ENCODE results near the gene AGBL3. TPM values are rescaled to one million over a fixed set of nuclear protein-coding genes. Genes with fewer than 3 reads are reported as not detected.

Gene AGBL3
- total RNA-seq, 1 donor from 2014 or later: 1.5 TPM

DNA sequence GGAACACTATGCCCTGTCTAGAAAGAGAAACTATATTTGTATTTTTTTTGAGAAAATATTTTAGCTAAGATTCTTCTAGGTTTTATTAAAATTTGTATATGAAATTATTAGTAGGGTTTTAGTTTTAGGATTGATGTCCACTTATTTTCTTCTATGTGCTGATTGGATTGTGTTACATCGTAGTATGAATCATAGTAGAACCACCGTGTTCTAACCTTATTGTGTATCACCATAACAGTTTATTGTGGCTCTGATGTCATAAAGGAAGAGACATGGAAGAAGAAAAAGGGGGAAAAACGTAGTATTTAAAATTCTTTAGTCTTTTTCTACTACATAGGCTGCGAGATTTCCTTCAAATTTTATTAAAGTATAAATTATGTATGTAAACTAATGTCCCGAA is 1.9 kb downstream of the AGBL3 start:
- DNase-seq (ENCODE audit: low spot score): no peak
- no peaks in the 10 kb centered on the region for H3K9me3 Mint-ChIP-seq
- no peaks in the 10 kb centered on the region for H3K27me3 Mint-ChIP-seq (ENCODE audit: insufficient read depth)
- H3K36me3 Mint-ChIP-seq (ENCODE audit: low read depth): peaks cover 12% of the 10 kb centered on the region
- peaks cover 61% of the 10 kb centered on the region for H3K4me1 Mint-ChIP-seq (ENCODE audit: low read depth)
- no peak overlapping the region for H3K27ac Mint-ChIP-seq
- no peak overlapping the region for H3K4me3 Mint-ChIP-seq
- intact Hi-C loops (cut with micrococcal nuclease): loop anchor here (5.0 kb wide), 1 partner anchor 524 kb away; the partner anchor contains the start of gene CNOT4

DNA sequence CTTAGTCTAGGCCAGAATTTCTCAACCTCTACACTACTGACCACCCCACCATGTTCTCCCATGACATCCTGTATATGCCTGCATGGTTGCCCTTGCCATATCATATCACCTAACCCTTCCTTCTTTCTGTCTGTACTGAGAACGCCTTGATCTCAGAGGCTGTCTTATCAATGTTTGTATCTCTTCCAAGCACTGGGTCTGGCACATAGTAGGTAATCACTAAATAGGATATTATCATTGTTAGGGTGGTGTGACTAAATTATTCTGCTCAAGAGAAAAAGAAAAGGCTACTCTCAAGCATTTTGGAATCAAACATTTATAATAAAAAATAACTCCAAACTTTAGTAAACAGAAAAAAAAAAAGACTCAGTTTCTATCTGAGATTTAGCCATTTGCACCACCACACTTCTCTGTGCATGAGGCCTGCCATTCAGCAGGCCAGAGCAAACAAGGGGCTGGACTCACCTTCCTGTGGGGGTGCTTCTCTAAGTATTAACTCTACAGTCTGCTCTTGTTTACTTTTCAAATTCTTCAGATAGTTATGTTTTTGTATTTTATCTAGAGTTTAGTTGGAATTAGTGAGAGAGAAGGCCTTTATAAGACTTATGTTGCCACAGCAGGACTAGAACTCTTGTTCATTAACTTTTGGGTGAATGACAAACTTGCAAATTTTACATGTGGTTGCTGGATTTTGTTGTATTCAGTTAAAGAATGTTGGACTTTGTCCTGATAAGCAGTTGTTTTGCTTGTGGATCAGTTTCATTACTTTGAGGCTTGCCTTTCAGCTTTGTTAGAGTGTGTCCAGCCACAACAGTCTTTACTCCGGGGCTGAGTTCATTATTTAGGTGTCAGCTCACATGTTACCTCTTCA is 5.4 kb downstream of the AGBL3 start:
- no peak overlapping the region for H3K27ac Mint-ChIP-seq
- no peak overlapping the region for H3K4me3 Mint-ChIP-seq
- DNase-seq (ENCODE audit: low spot score): no peak
- peaks cover 31% of the 10 kb centered on the region for H3K36me3 Mint-ChIP-seq (ENCODE audit: low read depth)
- H3K9me3 Mint-ChIP-seq: no peaks in the 10 kb centered on the region
- H3K4me1 Mint-ChIP-seq (ENCODE audit: low read depth): peaks cover 54% of the 10 kb centered on the region
- intact Hi-C loops (cut with micrococcal nuclease): no loop called here
- H3K27me3 Mint-ChIP-seq (ENCODE audit: insufficient read depth): no peaks in the 10 kb centered on the region

- intact Hi-C loops (cut with micrococcal nuclease): no loop called here
- no peaks in the 10 kb centered on the region for H3K27me3 Mint-ChIP-seq (ENCODE audit: insufficient read depth)
- H3K9me3 Mint-ChIP-seq: no peaks in the 10 kb centered on the region
- no peak overlapping the region for H3K4me3 Mint-ChIP-seq
- peaks cover 30% of the 10 kb centered on the region for H3K36me3 Mint-ChIP-seq (ENCODE audit: low read depth)
- no peak overlapping the region for H3K27ac Mint-ChIP-seq
- DNase-seq (ENCODE audit: low spot score): no peak
- peaks cover 47% of the 10 kb centered on the region for H3K4me1 Mint-ChIP-seq (ENCODE audit: low read depth)
These were observed 6.4 kb downstream of the AGBL3 start for GRCh38 chr7:134992626-134993179.

DNA sequence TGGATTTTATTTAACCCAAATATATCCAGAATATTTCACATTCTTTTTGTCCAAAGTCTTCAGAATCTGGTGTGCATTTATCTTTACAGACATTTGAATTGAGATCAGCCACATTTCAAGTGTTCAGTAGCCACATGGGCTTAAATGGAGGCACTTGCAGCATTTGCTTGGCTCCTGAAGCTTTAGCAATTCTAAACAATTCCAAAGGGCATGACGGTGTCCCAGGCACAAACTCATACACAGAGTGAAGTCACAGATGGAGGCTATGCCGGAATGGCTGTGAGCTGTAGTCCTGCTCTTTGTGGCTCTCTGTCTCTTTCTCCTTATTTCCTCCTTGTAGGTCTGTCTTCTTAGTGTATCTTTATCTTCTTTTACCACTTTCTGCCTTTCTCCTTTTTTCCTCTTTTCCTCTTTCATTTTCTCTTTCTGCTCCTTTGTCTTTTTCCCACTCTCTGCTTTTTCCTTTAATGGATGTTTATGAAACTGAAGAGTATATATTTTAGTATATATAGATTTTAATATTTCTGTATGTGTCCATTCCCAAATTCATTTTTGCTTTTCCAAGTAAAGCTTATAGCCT is 7.7 kb downstream of the AGBL3 start:
- Mint-ChIP-seq H3K4me1 (ENCODE audit: low read depth) (peaks cover 41% of the 10 kb centered on the region), H3K4me3 (no peak overlapping the region), H3K9me3 (no peaks in the 10 kb centered on the region), H3K36me3 (ENCODE audit: low read depth) (peaks cover 28% of the 10 kb centered on the region), H3K27ac (peak overlapping the region; percentile 30), H3K27me3 (ENCODE audit: insufficient read depth) (no peaks in the 10 kb centered on the region)
- DNase-seq (ENCODE audit: low spot score): no peak
- intact Hi-C loops (cut with micrococcal nuclease): no loop called here

- DNase-seq (ENCODE audit: low spot score): no peak
- peaks cover 33% of the 10 kb centered on the region for H3K4me1 Mint-ChIP-seq (ENCODE audit: low read depth)
- intact Hi-C loops (cut with micrococcal nuclease): no loop called here
These were observed 9.2 kb downstream of the AGBL3 start for GRCh38 chr7:134995239-134996096.

DNA sequence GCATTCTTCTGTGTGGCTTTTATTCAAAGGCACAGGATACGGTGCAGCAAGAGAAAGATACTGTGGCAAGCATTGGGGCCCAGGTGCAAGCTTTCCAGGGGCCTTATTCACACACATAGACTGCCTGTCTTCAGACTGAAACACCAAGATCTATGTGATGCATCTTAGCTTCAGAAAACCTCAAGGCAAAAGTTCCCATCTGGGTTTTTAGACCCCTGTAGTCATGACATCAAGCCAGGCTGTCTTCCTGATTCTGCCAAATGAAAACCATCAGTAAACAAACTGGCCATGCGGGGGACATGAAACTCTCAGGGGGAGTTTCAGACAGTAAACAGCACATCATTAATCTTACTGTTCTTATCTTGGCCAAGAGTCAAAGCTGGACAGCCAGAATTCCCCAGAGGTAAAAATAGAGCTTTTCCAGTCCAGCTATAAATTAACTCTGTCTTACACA is 9.8 kb downstream of the AGBL3 start:
- Mint-ChIP-seq H3K27me3 (ENCODE audit: insufficient read depth) (no peaks in the 10 kb centered on the region), H3K4me3 (no peak overlapping the region), H3K27ac (no peak overlapping the region), H3K9me3 (no peaks in the 10 kb centered on the region), H3K36me3 (ENCODE audit: low read depth) (peaks cover 28% of the 10 kb centered on the region), H3K4me1 (ENCODE audit: low read depth) (peaks cover 27% of the 10 kb centered on the region)
- DNase-seq (ENCODE audit: low spot score): no peak
- intact Hi-C loops (cut with micrococcal nuclease): no loop called here

More at GRCh38 chr7:134995239-134996096, 9.2 kb downstream of the AGBL3 start:
- Mint-ChIP-seq H3K36me3 (ENCODE audit: low read depth) (peaks cover 28% of the 10 kb centered on the region), H3K4me3 (no peak overlapping the region), H3K27me3 (ENCODE audit: insufficient read depth) (no peaks in the 10 kb centered on the region), H3K27ac (peak overlapping the region; percentile 66), H3K9me3 (no peaks in the 10 kb centered on the region)

GRCh38 chr7:134997214-134997885 is 11.0 kb downstream of the AGBL3 start:
- DNase-seq (ENCODE audit: low spot score): no peak
- no peak overlapping the region for H3K4me3 Mint-ChIP-seq
- intact Hi-C loops (cut with micrococcal nuclease): no loop called here
- H3K4me1 Mint-ChIP-seq (ENCODE audit: low read depth): peaks cover 16% of the 10 kb centered on the region
- H3K27me3 Mint-ChIP-seq (ENCODE audit: insufficient read depth): no peaks in the 10 kb centered on the region
- H3K9me3 Mint-ChIP-seq: no peaks in the 10 kb centered on the region
- H3K36me3 Mint-ChIP-seq (ENCODE audit: low read depth): peaks cover 22% of the 10 kb centered on the region
- no peak overlapping the region for H3K27ac Mint-ChIP-seq

DNA sequence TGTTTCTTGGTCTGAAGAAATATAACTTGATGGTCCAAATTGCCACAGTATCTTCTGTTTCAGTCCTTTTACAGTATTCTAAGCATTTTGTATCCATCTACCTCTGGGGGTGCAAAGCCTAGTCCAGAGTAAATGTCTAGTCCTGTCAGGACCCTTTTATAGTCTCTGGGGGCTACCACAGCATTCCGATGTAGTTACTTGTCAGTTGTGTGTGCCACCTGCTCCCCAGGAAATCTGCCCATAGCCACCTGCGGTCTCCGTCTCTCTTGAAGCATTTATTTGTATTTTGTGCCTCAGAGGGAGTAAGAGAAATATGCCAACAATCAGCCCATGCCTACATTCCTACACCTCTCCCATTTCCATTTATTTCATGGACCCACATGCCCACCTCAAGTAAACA is 12.8 kb downstream of the AGBL3 start:
- no peak for DNase-seq (ENCODE audit: low spot score)
- Mint-ChIP-seq H3K9me3 (no peaks in the 10 kb centered on the region), H3K27me3 (ENCODE audit: insufficient read depth) (no peaks in the 10 kb centered on the region), H3K36me3 (ENCODE audit: low read depth) (peaks cover 17% of the 10 kb centered on the region), H3K4me1 (ENCODE audit: low read depth) (peaks cover 10% of the 10 kb centered on the region), H3K4me3 (no peak overlapping the region), H3K27ac (no peak overlapping the region)
- intact Hi-C loops (cut with micrococcal nuclease): no loop called here

DNA sequence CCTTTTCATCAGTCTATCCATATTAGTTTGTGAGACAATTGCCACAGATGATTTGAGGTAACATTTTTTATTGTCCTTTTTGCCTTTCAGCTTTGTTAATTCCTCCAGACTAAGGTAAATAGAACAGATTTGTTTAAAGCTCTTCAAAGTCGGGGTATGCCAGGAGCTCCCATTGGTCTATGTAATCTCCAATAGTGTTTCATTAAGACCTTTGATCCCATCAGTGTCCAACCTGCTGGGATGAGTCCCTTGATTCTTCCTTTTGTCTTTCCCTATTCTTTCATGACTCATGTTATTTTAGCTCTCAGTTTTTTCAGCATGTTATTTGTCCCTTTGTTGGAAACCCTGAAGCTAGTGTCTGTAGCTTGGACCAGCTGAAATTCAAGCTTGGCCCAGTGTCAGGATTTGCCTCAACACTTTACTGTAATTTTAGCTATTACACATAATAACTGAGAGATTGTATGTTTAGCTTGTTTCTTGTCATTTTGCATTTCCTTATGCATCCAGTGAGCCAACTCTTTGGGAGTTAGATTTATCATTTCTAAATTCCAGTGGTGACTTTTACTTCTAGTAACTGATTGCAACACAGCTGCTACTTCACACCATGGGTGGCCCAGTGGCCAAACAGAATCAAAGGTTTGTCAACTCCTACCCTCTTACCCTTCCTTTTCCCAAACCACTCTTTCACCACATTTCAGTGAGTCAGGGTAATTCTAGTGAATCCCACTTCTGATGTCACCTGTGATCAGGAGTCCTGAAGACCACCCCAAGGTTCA is 15.3 kb downstream of the AGBL3 start:
- intact Hi-C loops (cut with micrococcal nuclease): no loop called here
- no peaks in the 10 kb centered on the region for H3K4me1 Mint-ChIP-seq (ENCODE audit: low read depth)
- H3K36me3 Mint-ChIP-seq (ENCODE audit: low read depth): no peaks in the 10 kb centered on the region

DNA sequence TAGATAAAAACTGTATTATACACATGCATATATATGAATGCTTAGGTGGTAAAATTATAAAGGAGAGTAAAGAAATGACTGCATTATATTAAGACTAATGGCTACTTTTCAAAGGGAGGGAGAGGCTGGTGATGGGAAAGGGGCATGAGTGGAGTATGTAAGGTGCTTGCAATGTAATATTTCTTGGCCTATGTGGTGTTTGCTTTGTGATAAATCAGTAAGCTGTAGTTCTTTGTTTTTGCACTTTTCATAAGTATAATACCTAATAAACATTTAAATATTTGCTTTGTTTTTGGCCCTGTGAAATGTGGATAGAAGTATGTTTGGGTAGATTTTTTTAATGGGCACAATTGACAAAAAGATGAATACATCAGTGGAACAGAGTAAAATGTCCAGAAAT is 25.9 kb downstream of the AGBL3 start:
- intact Hi-C loops (cut with micrococcal nuclease): no loop called here

More for the DNA sequence above, 15.3 kb downstream of the AGBL3 start:
- no peaks in the 10 kb centered on the region for H3K27me3 Mint-ChIP-seq (ENCODE audit: insufficient read depth)
- no peaks in the 10 kb centered on the region for H3K9me3 Mint-ChIP-seq
- H3K4me3 Mint-ChIP-seq: no peak overlapping the region
- DNase-seq (ENCODE audit: low spot score): no peak
- no peak overlapping the region for H3K27ac Mint-ChIP-seq

DNA sequence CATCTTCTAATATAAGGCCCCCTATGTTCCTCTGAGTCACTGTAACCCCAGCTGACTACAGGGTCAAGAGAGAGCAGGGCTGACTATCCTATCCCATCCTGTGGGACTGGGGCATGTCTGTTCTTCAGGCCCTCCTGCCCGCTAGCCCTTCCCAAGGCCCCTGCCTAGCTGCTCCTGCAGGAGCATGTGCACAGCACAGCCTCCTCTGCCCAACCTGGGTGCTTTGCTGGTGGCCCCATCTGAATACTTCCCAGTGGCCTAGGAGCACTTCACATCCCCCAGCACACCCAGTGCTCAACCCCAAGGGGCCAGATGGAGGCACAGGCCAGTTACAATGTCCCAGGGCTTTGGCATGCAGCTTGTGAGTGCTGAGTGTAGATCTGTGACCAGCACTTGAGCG is 37.3 kb downstream of the AGBL3 start:
- Mint-ChIP-seq H3K9me3 (peaks cover 8% of the 10 kb centered on the region), H3K27me3 (ENCODE audit: insufficient read depth) (peaks cover 1% of the 10 kb centered on the region), H3K4me3 (no peak overlapping the region), H3K4me1 (ENCODE audit: low read depth) (no peaks in the 10 kb centered on the region), H3K27ac (no peak overlapping the region), H3K36me3 (ENCODE audit: low read depth) (no peaks in the 10 kb centered on the region)
- no peak for DNase-seq (ENCODE audit: low spot score)
- intact Hi-C loops (cut with micrococcal nuclease): no loop called here

More for the DNA sequence above, 25.9 kb downstream of the AGBL3 start:
- Mint-ChIP-seq H3K27me3 (ENCODE audit: insufficient read depth) (peaks cover 2% of the 10 kb centered on the region), H3K4me1 (ENCODE audit: low read depth) (no peaks in the 10 kb centered on the region), H3K27ac (no peak overlapping the region), H3K9me3 (no peaks in the 10 kb centered on the region), H3K4me3 (no peak overlapping the region), H3K36me3 (ENCODE audit: low read depth) (no peaks in the 10 kb centered on the region)
- DNase-seq (ENCODE audit: low spot score): no peak
